Measurements from ENCODE around the gene CHMP4B. TPM values are rescaled to one million over a fixed set of nuclear protein-coding genes. Genes with fewer than 3 reads are reported as not detected.

The CHMP4B gene
- total RNA-seq, 1 experiment from 2014 or later, result 203 TPM

DNA sequence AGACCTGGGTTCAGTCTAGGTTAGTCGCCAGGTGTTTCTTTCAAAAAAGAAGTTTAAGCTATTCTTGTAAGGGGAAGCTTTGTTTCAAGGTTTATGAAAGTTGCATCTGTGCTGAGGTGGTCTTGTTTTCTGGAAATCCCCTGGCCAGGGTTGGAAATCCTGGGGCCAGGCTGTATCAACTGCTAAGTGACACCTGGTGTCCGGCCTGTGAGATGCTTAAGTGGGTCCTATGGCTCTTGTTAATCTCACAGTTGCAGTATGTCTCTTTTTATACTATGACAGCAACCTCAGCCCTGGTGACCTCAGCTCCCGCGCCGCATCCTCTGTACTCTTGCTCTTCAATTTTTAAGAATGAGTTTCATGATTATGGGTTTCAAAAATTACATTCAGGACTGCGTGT lies 72.0 kb downstream of the CHMP4B start:
- H3K27me3 Mint-ChIP-seq (ENCODE audit: insufficient read depth, unreplicated experiment), result peaks cover 2% of the 10 kb centered on the region
- H3K4me1 Mint-ChIP-seq (ENCODE audit: low read depth, unreplicated experiment), result peaks cover 9% of the 10 kb centered on the region
- no peak overlapping the region for H3K4me3 Mint-ChIP-seq (ENCODE audit: unreplicated experiment)
- ChIA-PET CTCF (no interaction called here), POLR2A (no interaction called here)
- H3K4me3 ChIP-seq (ENCODE audit: low read depth, low read length), result no peak overlapping the region
- peaks cover 7% of the 10 kb centered on the region; the same call in 1 of the 2 replicates for H3K4me1 ChIP-seq
- BruUV-seq (replicated peaks), result no TSS peak
- TF ChIP-seq, protein P1, sequence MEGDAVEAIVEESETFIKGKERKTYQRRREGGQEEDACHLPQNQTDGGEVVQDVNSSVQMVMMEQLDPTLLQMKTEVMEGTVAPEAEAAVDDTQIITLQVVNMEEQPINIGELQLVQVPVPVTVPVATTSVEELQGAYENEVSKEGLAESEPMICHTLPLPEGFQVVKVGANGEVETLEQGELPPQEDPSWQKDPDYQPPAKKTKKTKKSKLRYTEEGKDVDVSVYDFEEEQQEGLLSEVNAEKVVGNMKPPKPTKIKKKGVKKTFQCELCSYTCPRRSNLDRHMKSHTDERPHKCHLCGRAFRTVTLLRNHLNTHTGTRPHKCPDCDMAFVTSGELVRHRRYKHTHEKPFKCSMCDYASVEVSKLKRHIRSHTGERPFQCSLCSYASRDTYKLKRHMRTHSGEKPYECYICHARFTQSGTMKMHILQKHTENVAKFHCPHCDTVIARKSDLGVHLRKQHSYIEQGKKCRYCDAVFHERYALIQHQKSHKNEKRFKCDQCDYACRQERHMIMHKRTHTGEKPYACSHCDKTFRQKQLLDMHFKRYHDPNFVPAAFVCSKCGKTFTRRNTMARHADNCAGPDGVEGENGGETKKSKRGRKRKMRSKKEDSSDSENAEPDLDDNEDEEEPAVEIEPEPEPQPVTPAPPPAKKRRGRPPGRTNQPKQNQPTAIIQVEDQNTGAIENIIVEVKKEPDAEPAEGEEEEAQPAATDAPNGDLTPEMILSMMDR (IDR thresholded peaks at IDR 0.05; ENCODE audit: insufficient read depth in 1 of 2, low read depth in 1 of 2, low read length in 1 of 2, severe bottlenecking in 1 of 2, unreplicated experiment in 1 of 2), result no peak
- no peaks in the 10 kb centered on the region for H3K36me3 ChIP-seq (ENCODE audit: control insufficient read depth, insufficient read depth, low read length)
- H3K9me3 Mint-ChIP-seq (ENCODE audit: unreplicated experiment), result peaks cover 18% of the 10 kb centered on the region
- no peaks in the 10 kb centered on the region for H3K27me3 ChIP-seq (replicated peaks; ENCODE audit: control insufficient read depth, insufficient read depth, low read length)
- H3K9me3 ChIP-seq, result peaks cover 27% of the 10 kb centered on the region
- no peaks in the 10 kb centered on the region for H3K36me3 Mint-ChIP-seq (ENCODE audit: insufficient read depth, unreplicated experiment)
- no peak overlapping the region for H3K27ac Mint-ChIP-seq (ENCODE audit: unreplicated experiment)
- DNase-seq, result no peak
- intact Hi-C loops (cut with micrococcal nuclease; ENCODE audit: unreplicated experiment), result no loop called here

DNA sequence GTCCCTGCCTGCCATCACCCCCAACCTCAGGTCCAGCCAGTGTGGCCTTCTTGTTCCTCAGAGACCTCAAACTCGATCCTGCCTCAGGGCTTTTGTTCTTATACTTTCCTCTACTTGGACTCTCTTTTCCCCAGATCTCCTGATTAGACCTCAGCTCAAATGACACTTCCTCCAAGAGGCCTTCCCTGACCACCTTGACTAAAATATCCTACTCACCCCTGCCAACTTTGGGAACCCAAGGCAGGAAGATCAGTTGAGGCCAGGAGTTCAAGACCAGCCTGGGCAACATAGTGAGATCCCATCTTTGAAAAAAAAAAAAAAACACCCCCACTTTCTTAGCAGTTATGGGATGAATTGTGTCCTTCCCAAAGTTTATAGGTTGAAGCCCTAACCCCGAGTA lies 73.5 kb downstream of the CHMP4B start:
- H3K9me3 ChIP-seq, result peaks cover 15% of the 10 kb centered on the region
- DNase-seq, result no peak
- ChIA-PET POLR2A (no interaction called here), CTCF (interaction anchor here (0.6 kb wide), 1 partner anchor 143 kb away, joined by 3 read pairs; no protein-coding TSS in a partner anchor)
- peaks cover 7% of the 10 kb centered on the region; the same call in 1 of the 2 replicates for H3K4me1 ChIP-seq
- H3K27me3 ChIP-seq (replicated peaks; ENCODE audit: control insufficient read depth, insufficient read depth, low read length), result no peaks in the 10 kb centered on the region
- H3K36me3 ChIP-seq (ENCODE audit: control insufficient read depth, insufficient read depth, low read length), result no peaks in the 10 kb centered on the region
- H3K36me3 Mint-ChIP-seq (ENCODE audit: insufficient read depth, unreplicated experiment), result no peaks in the 10 kb centered on the region
- intact Hi-C loops (cut with micrococcal nuclease; ENCODE audit: unreplicated experiment), result no loop called here
- H3K9me3 Mint-ChIP-seq (ENCODE audit: unreplicated experiment), result peaks cover 10% of the 10 kb centered on the region
- H3K27me3 Mint-ChIP-seq (ENCODE audit: insufficient read depth, unreplicated experiment), result peaks cover 2% of the 10 kb centered on the region
- TF ChIP-seq, protein P1 (IDR thresholded peaks at IDR 0.05; ENCODE audit: insufficient read depth in 1 of 2, low read depth in 1 of 2, low read length in 1 of 2, severe bottlenecking in 1 of 2, unreplicated experiment in 1 of 2), result no peak
- BruUV-seq (replicated peaks), result no TSS peak
- H3K27ac Mint-ChIP-seq (ENCODE audit: unreplicated experiment), result peak overlapping the region; percentile 5
- peaks cover 9% of the 10 kb centered on the region for H3K4me1 Mint-ChIP-seq (ENCODE audit: low read depth, unreplicated experiment)
- H3K4me3 ChIP-seq (ENCODE audit: low read depth, low read length), result no peak overlapping the region
- no peak overlapping the region for H3K4me3 Mint-ChIP-seq (ENCODE audit: unreplicated experiment)

DNA sequence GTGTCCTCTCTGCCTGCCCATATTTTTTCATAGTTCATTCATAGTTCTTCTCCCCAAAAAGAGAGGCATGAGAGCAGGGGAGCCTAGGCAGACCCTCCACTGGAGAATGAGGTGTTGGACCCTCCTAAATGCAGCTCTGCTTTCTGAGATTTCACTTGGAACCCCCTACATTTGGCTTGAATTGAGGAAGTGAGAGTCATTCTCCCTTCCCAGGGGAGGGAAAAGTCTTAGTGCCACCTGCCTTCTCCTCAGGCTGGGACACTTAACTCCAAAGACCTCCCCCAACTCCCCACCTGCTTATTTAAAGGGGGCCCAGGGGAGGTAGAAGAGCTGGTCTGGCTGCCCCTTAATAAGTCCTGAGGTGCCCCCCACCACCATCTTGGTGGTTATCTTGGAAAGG lies 78.2 kb downstream of the CHMP4B start:
- intact Hi-C loops (cut with micrococcal nuclease; ENCODE audit: unreplicated experiment), result no loop called here
- no peak overlapping the region for H3K4me3 ChIP-seq (ENCODE audit: low read depth, low read length)
- no peak overlapping the region for H3K27ac Mint-ChIP-seq (ENCODE audit: unreplicated experiment)
- ChIA-PET CTCF (interaction anchor here (0.9 kb wide), 1 partner anchor 74 kb away, joined by 3 read pairs; no protein-coding TSS in a partner anchor), POLR2A (interaction anchor here (0.7 kb wide), 1 partner anchor 104 kb away, joined by 7 read pairs; no protein-coding TSS in a partner anchor)
- peaks cover 9% of the 10 kb centered on the region for H3K4me1 Mint-ChIP-seq (ENCODE audit: low read depth, unreplicated experiment)
- H3K4me1 ChIP-seq, result peaks cover 2% of the 10 kb centered on the region; the same call in 1 of the 2 replicates
- TF ChIP-seq, protein P1 (IDR thresholded peaks at IDR 0.05; ENCODE audit: insufficient read depth in 1 of 2, low read depth in 1 of 2, low read length in 1 of 2, severe bottlenecking in 1 of 2, unreplicated experiment in 1 of 2), result no peak
- no peak for DNase-seq
- no peaks in the 10 kb centered on the region for H3K36me3 ChIP-seq (ENCODE audit: control insufficient read depth, insufficient read depth, low read length)
- no TSS peak for BruUV-seq (replicated peaks)
- peaks cover 22% of the 10 kb centered on the region for H3K9me3 Mint-ChIP-seq (ENCODE audit: unreplicated experiment)
- H3K4me3 Mint-ChIP-seq (ENCODE audit: unreplicated experiment), result no peak overlapping the region
- H3K27me3 Mint-ChIP-seq (ENCODE audit: insufficient read depth, unreplicated experiment), result peaks cover 5% of the 10 kb centered on the region
- H3K27me3 ChIP-seq (replicated peaks; ENCODE audit: control insufficient read depth, insufficient read depth, low read length), result no peaks in the 10 kb centered on the region
- H3K9me3 ChIP-seq, result peaks cover 18% of the 10 kb centered on the region
- H3K36me3 Mint-ChIP-seq (ENCODE audit: insufficient read depth, unreplicated experiment), result no peaks in the 10 kb centered on the region

Data from Caco-2 (cell line).